ENCODE results near the gene ASPDH. TPM values are rescaled to one million over a fixed set of nuclear protein-coding genes. Genes with fewer than 3 reads are reported as not detected.

Gene ASPDH
- total RNA-seq, 1 experiment from 2014 or later: not detected

DNA sequence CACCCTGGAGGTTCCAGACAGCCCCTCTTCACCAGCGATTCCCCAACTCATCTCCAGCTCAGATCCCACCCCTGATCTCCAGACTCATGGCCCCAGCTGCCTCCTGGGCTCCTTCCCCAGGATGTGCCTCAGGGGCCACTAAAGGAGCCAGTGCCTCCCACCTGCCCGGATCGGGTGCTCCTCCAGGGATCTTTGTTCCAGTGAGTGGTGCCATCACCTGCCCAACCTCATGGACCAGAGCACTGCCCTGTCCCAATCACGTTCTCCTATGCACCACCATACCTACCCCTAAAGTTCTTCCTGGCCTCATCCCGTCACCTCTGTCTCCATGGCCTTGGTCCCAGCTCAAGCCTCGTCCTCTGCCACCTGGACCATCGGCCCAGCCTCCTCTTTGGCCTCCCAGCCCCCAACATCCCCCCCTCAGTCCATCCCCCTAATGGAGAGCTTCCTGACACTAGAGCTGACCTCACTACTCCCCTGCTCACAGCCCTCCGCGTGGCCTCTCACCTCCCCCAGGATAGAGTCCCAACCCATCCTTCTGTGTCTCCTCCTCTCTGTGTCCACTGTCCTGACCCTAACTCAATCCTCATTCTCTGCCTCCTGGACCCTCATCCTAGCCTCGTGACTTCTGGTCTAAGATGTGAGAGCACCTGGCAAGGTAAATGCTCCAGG, 28.3 kb downstream of the ASPDH start:
- Mint-ChIP-seq H3K36me3 (ENCODE audit: insufficient read depth, unreplicated experiment) (peaks cover 15% of the 10 kb centered on the region), H3K9me3 (ENCODE audit: unreplicated experiment) (peaks cover 9% of the 10 kb centered on the region), H3K27me3 (ENCODE audit: insufficient read depth, unreplicated experiment) (peaks cover 11% of the 10 kb centered on the region), H3K4me3 (ENCODE audit: unreplicated experiment) (no peak overlapping the region), H3K27ac (ENCODE audit: low read depth, unreplicated experiment) (no peak overlapping the region), H3K4me1 (ENCODE audit: insufficient read depth, unreplicated experiment) (no peaks in the 10 kb centered on the region)
- no TSS peak for BruUV-seq (replicated peaks)
- ChIA-PET POLR2A (interaction anchor here (0.6 kb wide), 1 partner anchor 25 kb away, joined by 3 read pairs; no protein-coding TSS in a partner anchor), CTCF (no interaction called here)
- DNase-seq (ENCODE audit: unreplicated experiment): no peak
- TF ChIP-seq, protein P1, sequence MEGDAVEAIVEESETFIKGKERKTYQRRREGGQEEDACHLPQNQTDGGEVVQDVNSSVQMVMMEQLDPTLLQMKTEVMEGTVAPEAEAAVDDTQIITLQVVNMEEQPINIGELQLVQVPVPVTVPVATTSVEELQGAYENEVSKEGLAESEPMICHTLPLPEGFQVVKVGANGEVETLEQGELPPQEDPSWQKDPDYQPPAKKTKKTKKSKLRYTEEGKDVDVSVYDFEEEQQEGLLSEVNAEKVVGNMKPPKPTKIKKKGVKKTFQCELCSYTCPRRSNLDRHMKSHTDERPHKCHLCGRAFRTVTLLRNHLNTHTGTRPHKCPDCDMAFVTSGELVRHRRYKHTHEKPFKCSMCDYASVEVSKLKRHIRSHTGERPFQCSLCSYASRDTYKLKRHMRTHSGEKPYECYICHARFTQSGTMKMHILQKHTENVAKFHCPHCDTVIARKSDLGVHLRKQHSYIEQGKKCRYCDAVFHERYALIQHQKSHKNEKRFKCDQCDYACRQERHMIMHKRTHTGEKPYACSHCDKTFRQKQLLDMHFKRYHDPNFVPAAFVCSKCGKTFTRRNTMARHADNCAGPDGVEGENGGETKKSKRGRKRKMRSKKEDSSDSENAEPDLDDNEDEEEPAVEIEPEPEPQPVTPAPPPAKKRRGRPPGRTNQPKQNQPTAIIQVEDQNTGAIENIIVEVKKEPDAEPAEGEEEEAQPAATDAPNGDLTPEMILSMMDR (IDR thresholded peaks at IDR 0.05; ENCODE audit: unreplicated experiment): no peak
- intact Hi-C loops (cut with micrococcal nuclease): no loop called here

DNA sequence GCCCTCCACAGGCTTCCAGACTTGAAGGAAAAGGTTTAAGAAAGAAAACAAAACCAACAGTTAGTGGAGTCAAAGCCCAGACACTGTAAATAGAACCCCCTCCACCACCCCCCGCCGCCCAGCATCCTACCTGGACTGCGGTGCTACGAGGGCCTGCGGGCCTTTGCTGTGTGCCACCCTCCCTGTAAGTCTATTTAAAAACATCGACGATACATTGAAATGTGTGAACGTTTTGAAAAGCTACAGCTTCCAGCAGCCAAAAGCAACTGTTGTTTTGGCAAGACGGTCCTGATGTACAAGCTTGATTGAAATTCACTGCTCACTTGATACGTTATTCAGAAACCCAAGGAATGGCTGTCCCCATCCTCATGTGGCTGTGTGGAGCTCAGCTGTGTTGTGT, 30.8 kb downstream of the ASPDH start:
- no peak for DNase-seq (ENCODE audit: unreplicated experiment)
- POLR2A ChIA-PET: no interaction called here
- CTCF ChIA-PET: interaction anchor here (0.6 kb wide), 1 partner anchor 117 kb away, joined by 3 read pairs; no protein-coding TSS in a partner anchor
- Mint-ChIP-seq H3K4me3 (ENCODE audit: unreplicated experiment) (no peak overlapping the region), H3K9me3 (ENCODE audit: unreplicated experiment) (no peaks in the 10 kb centered on the region), H3K36me3 (ENCODE audit: insufficient read depth, unreplicated experiment) (peaks cover 34% of the 10 kb centered on the region), H3K27ac (ENCODE audit: low read depth, unreplicated experiment) (no peak overlapping the region), H3K4me1 (ENCODE audit: insufficient read depth, unreplicated experiment) (no peaks in the 10 kb centered on the region), H3K27me3 (ENCODE audit: insufficient read depth, unreplicated experiment) (peaks cover 8% of the 10 kb centered on the region)
- TF ChIP-seq, protein P1 (IDR thresholded peaks at IDR 0.05; ENCODE audit: unreplicated experiment): no peak
- intact Hi-C loops (cut with micrococcal nuclease): no loop called here
- BruUV-seq (replicated peaks): TSS peak; percentile 63

DNA sequence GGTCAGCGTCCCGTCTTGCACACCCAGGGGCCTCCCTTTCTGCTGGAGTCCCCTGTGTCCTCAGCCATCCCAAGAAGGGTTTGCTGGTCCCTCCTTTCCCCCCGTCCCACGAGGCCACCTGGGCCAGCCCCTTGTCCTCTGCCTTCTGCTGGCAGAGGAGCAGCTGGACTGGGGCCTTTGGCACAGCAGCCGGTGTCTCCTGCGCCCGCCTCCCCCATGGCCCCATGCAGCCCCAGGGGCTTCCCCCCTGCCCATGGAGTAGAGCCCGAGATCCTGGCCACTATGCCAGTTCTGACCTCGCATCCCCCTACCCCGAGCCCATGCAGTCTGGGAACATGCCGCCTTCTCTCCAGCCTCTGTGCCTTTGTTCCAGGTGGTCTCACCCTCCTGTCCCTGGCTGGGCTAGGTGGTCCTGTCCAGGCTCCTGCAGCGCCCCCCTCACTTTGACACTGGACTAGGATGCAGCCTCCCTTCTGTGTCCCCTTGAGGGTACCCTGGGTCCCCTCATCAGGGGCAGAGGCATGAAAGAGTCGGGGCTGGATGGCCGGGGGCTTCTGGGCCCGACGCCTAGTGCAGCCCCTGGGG, 31.4 kb downstream of the ASPDH start:
- H3K9me3 Mint-ChIP-seq (ENCODE audit: unreplicated experiment): no peaks in the 10 kb centered on the region
- H3K27me3 Mint-ChIP-seq (ENCODE audit: insufficient read depth, unreplicated experiment): peaks cover 3% of the 10 kb centered on the region
- no peak for DNase-seq (ENCODE audit: unreplicated experiment)
- H3K4me1 Mint-ChIP-seq (ENCODE audit: insufficient read depth, unreplicated experiment): peaks cover 4% of the 10 kb centered on the region
- no peak overlapping the region for H3K4me3 Mint-ChIP-seq (ENCODE audit: unreplicated experiment)
- TF ChIP-seq, protein P1 (IDR thresholded peaks at IDR 0.05; ENCODE audit: unreplicated experiment): no peak
- no peak overlapping the region for H3K27ac Mint-ChIP-seq (ENCODE audit: low read depth, unreplicated experiment)
- no TSS peak for BruUV-seq (replicated peaks)
- intact Hi-C loops (cut with micrococcal nuclease): no loop called here
- ChIA-PET CTCF (no interaction called here), POLR2A (no interaction called here)
- peaks cover 34% of the 10 kb centered on the region for H3K36me3 Mint-ChIP-seq (ENCODE audit: insufficient read depth, unreplicated experiment)

DNA sequence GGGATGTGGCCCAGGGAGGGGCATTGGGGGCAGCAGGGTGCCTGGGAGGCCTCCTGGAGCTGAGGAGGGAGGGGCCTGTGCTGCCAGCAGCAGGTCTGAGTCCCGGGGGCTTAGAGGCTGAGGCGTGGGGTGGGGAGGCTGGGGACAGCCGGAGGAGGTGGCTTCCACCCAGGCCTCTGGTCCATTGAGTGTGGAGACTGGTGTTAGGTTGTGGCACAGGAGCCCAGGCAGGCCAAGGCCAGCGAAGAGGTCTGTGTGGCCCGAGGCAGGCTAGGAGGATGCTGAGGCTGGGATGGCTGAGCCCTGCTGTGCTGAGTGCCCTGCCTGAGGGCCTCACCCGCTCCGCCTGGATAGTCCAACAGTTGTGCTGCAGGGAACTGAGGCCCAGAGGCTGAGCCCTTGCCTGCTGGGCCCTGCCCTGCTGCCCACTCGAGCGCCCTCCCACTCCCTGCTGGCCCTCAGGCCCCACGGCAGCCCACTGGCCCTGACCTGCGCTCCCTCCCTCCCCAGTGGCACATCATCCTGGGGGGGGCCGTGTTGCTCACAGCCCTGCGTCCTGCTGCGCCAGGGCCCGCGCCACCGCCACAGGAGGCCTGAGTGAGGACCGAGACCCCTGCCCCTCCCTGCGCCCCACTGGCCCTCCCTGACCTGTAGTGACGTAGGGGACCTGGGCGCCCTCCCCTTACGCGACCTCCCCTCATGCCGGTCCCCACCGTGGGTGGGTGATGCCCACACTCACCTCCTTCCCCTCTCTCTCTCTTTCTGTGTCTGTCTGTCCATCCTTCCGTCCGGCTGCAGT, 32.2 kb downstream of the ASPDH start:
- intact Hi-C loops (cut with micrococcal nuclease): no loop called here
- Mint-ChIP-seq H3K36me3 (ENCODE audit: insufficient read depth, unreplicated experiment) (peaks cover 39% of the 10 kb centered on the region), H3K9me3 (ENCODE audit: unreplicated experiment) (no peaks in the 10 kb centered on the region), H3K4me3 (ENCODE audit: unreplicated experiment) (no peak overlapping the region), H3K27me3 (ENCODE audit: insufficient read depth, unreplicated experiment) (no peaks in the 10 kb centered on the region), H3K27ac (ENCODE audit: low read depth, unreplicated experiment) (peak overlapping the region; percentile 80), H3K4me1 (ENCODE audit: insufficient read depth, unreplicated experiment) (peaks cover 7% of the 10 kb centered on the region)
- TF ChIP-seq, protein P1 (IDR thresholded peaks at IDR 0.05; ENCODE audit: unreplicated experiment): no peak
- BruUV-seq (replicated peaks): no TSS peak
- CTCF ChIA-PET: no interaction called here
- DNase-seq (ENCODE audit: unreplicated experiment): no peak
- POLR2A ChIA-PET: no interaction called here
